ENCODE data around the gene ABCG8.

The ABCG8 gene

GRCh38 chr2:43924463-43924862, 85.7 kb downstream of the ABCG8 start:
- no peaks in the 10 kb centered on the region for H3K27me3 Mint-ChIP-seq (ENCODE audit: low read depth)
- no peak for TF ChIP-seq CTCF (IDR thresholded peaks at IDR 0.05; ENCODE audit: unreplicated experiment in 3 of 3)
- no peaks in the 10 kb centered on the region for H3K4me1 Mint-ChIP-seq
- no peaks in the 10 kb centered on the region for H3K9me3 Mint-ChIP-seq
- no peak overlapping the region for H3K4me3 Mint-ChIP-seq
- no peak overlapping the region for H3K27ac Mint-ChIP-seq
- H3K36me3 Mint-ChIP-seq (ENCODE audit: low read depth), result peaks cover 32% of the 10 kb centered on the region

- no peaks in the 10 kb centered on the region for H3K27me3 Mint-ChIP-seq (ENCODE audit: low read depth)
- H3K36me3 Mint-ChIP-seq (ENCODE audit: low read depth), result peaks cover 38% of the 10 kb centered on the region
- TF ChIP-seq CTCF (IDR thresholded peaks at IDR 0.05; ENCODE audit: unreplicated experiment in 3 of 3), result no peak
- H3K4me3 Mint-ChIP-seq, result no peak overlapping the region
- H3K27ac Mint-ChIP-seq, result no peak overlapping the region
- H3K9me3 Mint-ChIP-seq, result no peaks in the 10 kb centered on the region
- H3K4me1 Mint-ChIP-seq, result no peaks in the 10 kb centered on the region
Observed at GRCh38 chr2:43925431-43925830, 86.7 kb downstream of the ABCG8 start.

- H3K27me3 Mint-ChIP-seq (ENCODE audit: low read depth), result no peaks in the 10 kb centered on the region
- H3K9me3 Mint-ChIP-seq, result no peaks in the 10 kb centered on the region
Observed at GRCh38 chr2:43927442-43927841, 88.7 kb downstream of the ABCG8 start.

GRCh38 chr2:43931293-43931692, 92.5 kb downstream of the ABCG8 start:
- no peaks in the 10 kb centered on the region for H3K27me3 Mint-ChIP-seq (ENCODE audit: low read depth)
- TF ChIP-seq CTCF (IDR thresholded peaks at IDR 0.05; ENCODE audit: unreplicated experiment in 3 of 3), result no peak
- H3K4me3 Mint-ChIP-seq, result no peak overlapping the region
- H3K36me3 Mint-ChIP-seq (ENCODE audit: low read depth), result peaks cover 43% of the 10 kb centered on the region
- no peaks in the 10 kb centered on the region for H3K4me1 Mint-ChIP-seq
- H3K27ac Mint-ChIP-seq, result no peak overlapping the region
- no peaks in the 10 kb centered on the region for H3K9me3 Mint-ChIP-seq

More at GRCh38 chr2:43927442-43927841, 88.7 kb downstream of the ABCG8 start:
- Mint-ChIP-seq H3K27ac (no peak overlapping the region), H3K36me3 (ENCODE audit: low read depth) (peaks cover 45% of the 10 kb centered on the region), H3K4me3 (no peak overlapping the region), H3K4me1 (no peaks in the 10 kb centered on the region)
- TF ChIP-seq CTCF (IDR thresholded peaks at IDR 0.05; ENCODE audit: unreplicated experiment in 3 of 3), result no peak
